HCT116 (cell line): ENCODE measurements around the gene CHRNA4. TPM values are rescaled to one million over a fixed set of nuclear protein-coding genes. Genes with fewer than 3 reads are reported as not detected.

Source experiments
- ATAC-seq: fragments of 200-7000 bp; cut with Tn5 transposase; 2 replicates; pipeline ENCODE4 v1.9.1; 2020; ENCODE audit warnings: mild to moderate bottlenecking, moderate library complexity
- BruUV-seq: library from RNA; stranded (reverse); fragments of 400-500 nt; replicated peaks from 2 replicates; lab custom pipeline; 2021; lab: Mats Ljungman, UMichigan
- CTCF ChIA-PET: fragments of 300-600 bp; sonication (Branson Sonifier 250); formaldehyde crosslinking; loops from one replicate; lab custom pipeline; 2021; ENCODE audit warnings: antibody characterized with exemption; lab: Charles Lee
- POLR2A ChIA-PET: fragments of 300-600, 350-600 bp; sonication (Branson Sonifier 250); formaldehyde crosslinking; loops from one replicate; lab custom pipeline; 2021; ENCODE audit warnings: antibody characterized with exemption; lab: Charles Lee
- RAD21 ChIA-PET, 2 experiments: fragments of 300-600 bp; sonication (Branson Sonifier 250); formaldehyde crosslinking; loops; one replicate each; lab custom pipeline; 2023; ENCODE audit warnings: low total read pairs in 2 of 2; ENCODE audit not compliant: uncharacterized antibody in 2 of 2, unreplicated experiment in 2 of 2, low non-redundant PET in 1 of 2; lab: Charles Lee
- DNase-seq: peaks from one replicate; pipeline ENCODE4 v3.0.0-alpha.2; 2010; ENCODE audit warnings: low read depth, low spot score
- H2AFZ ChIP-seq: fragments of 200-600 bp; shearing (Covaris generic), sonication (generic); 2 replicates; pipeline ENCODE4 v1.6.1; 2017; ENCODE audit warnings: low read depth, mixed run types, mixed read lengths, antibody characterized with exemption, low read length; ENCODE audit not compliant: poor library complexity, severe bottlenecking
- H3K27ac ChIP-seq: 2 replicates; pipeline ENCODE4 v1.5.1; 2012; ENCODE audit warnings: low read depth, low read length
- H3K27me3 ChIP-seq: fragments of 200-600 bp; sonication (generic); 2 replicates; pipeline ENCODE4 v1.6.1; 2016; ENCODE audit warnings: mixed run types, low read length, mixed read lengths; ENCODE audit not compliant: insufficient read depth
- H3K36me3 ChIP-seq, 2 experiments: fragments of 200-500 bp in 1 of 2; fragments of 200-600 bp in 1 of 2; sonication (Bioruptor generic) in 1 of 2; sonication (generic) in 1 of 2; 2 replicates each; pipeline versions ENCODE4 v1.5.1 to v1.6.1; 2014 to 2016; ENCODE audit warnings: low read length in 2 of 2, inconsistent platforms in 1 of 2, mixed read lengths in 1 of 2, mixed run types in 1 of 2; ENCODE audit not compliant: insufficient read depth in 2 of 2, control insufficient read depth in 1 of 2
- H3K4me1 ChIP-seq, 2 experiments: fragments of 200-600 bp in 1 of 2; sonication (generic) in 1 of 2; 2 replicates each; pipeline versions ENCODE4 v1.5.1 to v1.6.1; 2012 to 2017; ENCODE audit warnings: low read length in 2 of 2, inconsistent platforms in 1 of 2, mild to moderate bottlenecking in 1 of 2, mixed read lengths in 1 of 2, mixed run types in 1 of 2, moderate library complexity in 1 of 2; ENCODE audit not compliant: insufficient read depth in 2 of 2, control insufficient read depth in 1 of 2
- H3K4me2 ChIP-seq: fragments of 200-600 bp; sonication (generic); 2 replicates; pipeline ENCODE4 v1.6.1; 2017; ENCODE audit warnings: mixed run types, low read length, mixed read lengths
- H3K4me3 ChIP-seq, 2 experiments: fragments of 200-600 bp in 1 of 2; sonication (generic) in 1 of 2; replicated peaks in 1 of 2; 2 replicates each; pipeline ENCODE4 v1.5.1; 2011 to 2016; ENCODE audit warnings: low read length in 2 of 2, control low read depth in 1 of 2, low read depth in 1 of 2, mild to moderate bottlenecking in 1 of 2, mixed read lengths in 1 of 2, mixed run types in 1 of 2
- H3K79me2 ChIP-seq: fragments of 200-600 bp; sonication (generic); 2 replicates; pipeline ENCODE4 v1.6.1; 2017; ENCODE audit warnings: mild to moderate bottlenecking, mixed run types, low read length, moderate library complexity, mixed read lengths; ENCODE audit not compliant: insufficient read depth
- H3K9ac ChIP-seq: fragments of 200-600 bp; sonication (generic); 2 replicates; pipeline ENCODE4 v1.6.1; 2016; ENCODE audit warnings: low read length, mixed read lengths
- H3K9me2 ChIP-seq: fragments of 200-600 bp; sonication (generic), shearing (Covaris generic); 2 replicates; pipeline ENCODE4 v1.6.1; 2017; ENCODE audit warnings: mixed run types, mild to moderate bottlenecking, moderate library complexity; ENCODE audit not compliant: insufficient read depth
- H3K9me3 ChIP-seq, 2 experiments: fragments of 200-500 bp in 1 of 2; fragments of 200-600 bp in 1 of 2; sonication (Bioruptor generic) in 1 of 2; sonication (generic) in 1 of 2; 2 replicates each; pipeline ENCODE4 v1.6.1; 2014 to 2017; ENCODE audit warnings: low read length in 2 of 2, mixed read lengths in 2 of 2, inconsistent platforms in 1 of 2, low read depth in 1 of 2, mild to moderate bottlenecking in 1 of 2, mixed run types in 1 of 2, moderate library complexity in 1 of 2; ENCODE audit not compliant: control insufficient read depth in 1 of 2, insufficient read depth in 1 of 2
- H4K20me1 ChIP-seq: fragments of 200-600 bp; sonication (generic), shearing (Covaris generic); 2 replicates; pipeline ENCODE4 v1.6.1; 2017; ENCODE audit warnings: mixed run types, mild to moderate bottlenecking, moderate library complexity; ENCODE audit not compliant: insufficient read depth
- ATF3 ChIP-seq: IDR thresholded peaks from 2 replicates; pipeline ENCODE4 v1.6.1; 2012
- CBX3 ChIP-seq: IDR thresholded peaks from 2 replicates; pipeline ENCODE4 v1.6.1; 2012; ENCODE audit warnings: low read depth
- CTCF ChIP-seq, 3 experiments: fragments of 200-600 bp in 1 of 3; sonication (generic) in 1 of 3; IDR thresholded peaks in 2 of 3; conservative IDR thresholded peaks in 1 of 3; 2 replicates each; pipeline ENCODE4 v1.5.1; 2012 to 2017; ENCODE audit warnings: low read depth in 2 of 3, low read length in 2 of 3, antibody characterized with exemption in 1 of 3, borderline replicate concordance in 1 of 3, control low read depth in 1 of 3, mild to moderate bottlenecking in 1 of 3, mixed read lengths in 1 of 3, mixed run types in 1 of 3, moderate library complexity in 1 of 3; ENCODE audit not compliant: insufficient read depth in 1 of 3
- ELF1 ChIP-seq: IDR thresholded peaks from 2 replicates; pipeline ENCODE4 v1.6.1; 2012; ENCODE audit warnings: low read depth, borderline replicate concordance
- EZH2 ChIP-seq: fragments of 200-600 bp; sonication (generic); IDR thresholded peaks from 2 replicates; pipeline ENCODE4 v1.6.1; 2017; ENCODE audit warnings: antibody characterized with exemption, mixed run types
- EZH2phosphoT487 ChIP-seq: fragments of 200-600 bp; IDR thresholded peaks from 2 replicates; pipeline ENCODE4 v1.6.1; 2018; ENCODE audit warnings: antibody characterized with exemption, borderline replicate concordance
- POLR2AphosphoS5 ChIP-seq: IDR thresholded peaks from 2 replicates; pipeline ENCODE4 v1.6.1; 2011; ENCODE audit warnings: mild to moderate bottlenecking, low read depth, low read length, moderate library complexity
- SP1 ChIP-seq: IDR thresholded peaks from 2 replicates; pipeline ENCODE4 v1.6.1; 2012; ENCODE audit warnings: low read depth
- SRF ChIP-seq: IDR thresholded peaks from 2 replicates; pipeline ENCODE4 v1.6.1; 2012; ENCODE audit warnings: low read depth
- YY1 ChIP-seq: IDR thresholded peaks from 2 replicates; pipeline ENCODE4 v1.6.1; 2011; ENCODE audit warnings: low read length, low read depth, moderate library complexity, mild to moderate bottlenecking; ENCODE audit not compliant: insufficient replicate concordance; ENCODE audit errors: extremely low read depth
- ZFX ChIP-seq: fragments of 450-650 bp; IDR thresholded peaks from 2 replicates; pipeline ENCODE4 v1.6.1; 2017
- ZNF274 ChIP-seq: fragments of 200-500 bp; sonication (Bioruptor generic); IDR thresholded peaks from 2 replicates; pipeline ENCODE4 v1.6.1; 2014; ENCODE audit warnings: mild to moderate bottlenecking, low read depth, low read length, inconsistent platforms
- intact Hi-C: fragments of 100-400 bp; cut with micrococcal nuclease; formaldehyde crosslinking; loops from 2 replicates; pipeline ENCODE4 v1.10.0; 2022
- total RNA-seq: library from RNA; stranded (reverse); gene quantifications from one replicate; pipeline ENCODE4 v1.2.1, GENCODE V29; 2021; ENCODE audit not compliant: unreplicated experiment
- TF ChIP-seq, protein P1 (sequence below): IDR thresholded peaks from 2 replicates; pipeline ENCODE4 v1.6.1; 2012
- TF ChIP-seq, protein P2 (sequence below): IDR thresholded peaks from 2 replicates; pipeline ENCODE4 v1.6.1; 2012; ENCODE audit warnings: low read depth

CHRNA4 gene
- total RNA-seq, 1 experiment from 2014 or later: not detected

DNA sequence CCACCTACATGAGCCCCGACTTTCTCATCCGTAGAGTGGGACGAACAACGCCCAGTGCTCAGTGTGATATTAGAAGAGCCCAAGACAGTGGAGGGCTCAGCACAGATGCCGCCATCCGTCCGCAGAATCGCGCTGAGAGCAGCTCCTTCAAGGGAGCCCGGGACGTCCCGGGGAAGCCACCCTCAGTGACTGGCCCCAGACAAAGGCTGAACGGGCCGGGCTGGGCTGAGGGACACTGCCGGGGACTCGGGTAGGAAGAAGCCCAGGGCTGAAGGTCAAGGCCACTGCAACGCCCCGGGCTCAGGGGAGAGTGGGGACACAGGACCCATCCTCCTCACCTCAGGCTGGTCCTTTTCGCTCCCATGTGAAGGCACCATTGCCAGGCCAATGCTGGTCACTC, 12.8 kb upstream of the CHRNA4 start:
- no peaks in the 10 kb centered on the region for H3K36me3 ChIP-seq
- TF ChIP-seq, protein P1, sequence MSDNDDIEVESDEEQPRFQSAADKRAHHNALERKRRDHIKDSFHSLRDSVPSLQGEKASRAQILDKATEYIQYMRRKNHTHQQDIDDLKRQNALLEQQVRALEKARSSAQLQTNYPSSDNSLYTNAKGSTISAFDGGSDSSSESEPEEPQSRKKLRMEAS: no peak
- no peak for TF ChIP-seq SRF
- no peak for TF ChIP-seq POLR2AphosphoS5
- TF ChIP-seq YY1: no peak
- no peak for TF ChIP-seq ATF3
- TF ChIP-seq SP1: no peak
- no peak for TF ChIP-seq CBX3
- TF ChIP-seq, protein P2, sequence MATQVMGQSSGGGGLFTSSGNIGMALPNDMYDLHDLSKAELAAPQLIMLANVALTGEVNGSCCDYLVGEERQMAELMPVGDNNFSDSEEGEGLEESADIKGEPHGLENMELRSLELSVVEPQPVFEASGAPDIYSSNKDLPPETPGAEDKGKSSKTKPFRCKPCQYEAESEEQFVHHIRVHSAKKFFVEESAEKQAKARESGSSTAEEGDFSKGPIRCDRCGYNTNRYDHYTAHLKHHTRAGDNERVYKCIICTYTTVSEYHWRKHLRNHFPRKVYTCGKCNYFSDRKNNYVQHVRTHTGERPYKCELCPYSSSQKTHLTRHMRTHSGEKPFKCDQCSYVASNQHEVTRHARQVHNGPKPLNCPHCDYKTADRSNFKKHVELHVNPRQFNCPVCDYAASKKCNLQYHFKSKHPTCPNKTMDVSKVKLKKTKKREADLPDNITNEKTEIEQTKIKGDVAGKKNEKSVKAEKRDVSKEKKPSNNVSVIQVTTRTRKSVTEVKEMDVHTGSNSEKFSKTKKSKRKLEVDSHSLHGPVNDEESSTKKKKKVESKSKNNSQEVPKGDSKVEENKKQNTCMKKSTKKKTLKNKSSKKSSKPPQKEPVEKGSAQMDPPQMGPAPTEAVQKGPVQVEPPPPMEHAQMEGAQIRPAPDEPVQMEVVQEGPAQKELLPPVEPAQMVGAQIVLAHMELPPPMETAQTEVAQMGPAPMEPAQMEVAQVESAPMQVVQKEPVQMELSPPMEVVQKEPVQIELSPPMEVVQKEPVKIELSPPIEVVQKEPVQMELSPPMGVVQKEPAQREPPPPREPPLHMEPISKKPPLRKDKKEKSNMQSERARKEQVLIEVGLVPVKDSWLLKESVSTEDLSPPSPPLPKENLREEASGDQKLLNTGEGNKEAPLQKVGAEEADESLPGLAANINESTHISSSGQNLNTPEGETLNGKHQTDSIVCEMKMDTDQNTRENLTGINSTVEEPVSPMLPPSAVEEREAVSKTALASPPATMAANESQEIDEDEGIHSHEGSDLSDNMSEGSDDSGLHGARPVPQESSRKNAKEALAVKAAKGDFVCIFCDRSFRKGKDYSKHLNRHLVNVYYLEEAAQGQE: no peak
- no peak for TF ChIP-seq ZFX
- TF ChIP-seq ELF1: no peak
- no peak for TF ChIP-seq CTCF (IDR thresholded peaks at IDR 0.05 in 2 of 3, conservative IDR thresholded peaks at IDR 0.05 in 1 of 3; ENCODE audit: borderline replicate concordance in 1 of 3, insufficient read depth in 1 of 3, low read depth in 2 of 3, low read length in 2 of 3)
- no peak for TF ChIP-seq EZH2phosphoT487
- no peak for TF ChIP-seq EZH2
- TF ChIP-seq ZNF274: no peak
- H2AFZ ChIP-seq: no peak overlapping the region
- ChIA-PET CTCF (no interaction called here), RAD21 (no interaction called here), POLR2A (no interaction called here)
- ATAC-seq: no peak
- H3K4me2 ChIP-seq: no peak overlapping the region
- H3K27me3 ChIP-seq: peaks cover 18% of the 10 kb centered on the region; the same call in 1 of the 2 replicates
- H3K4me3 ChIP-seq: no peak overlapping the region
- H3K4me1 ChIP-seq: no peaks in the 10 kb centered on the region
- H3K9me2 ChIP-seq: no peaks in the 10 kb centered on the region
- no peaks in the 10 kb centered on the region for H4K20me1 ChIP-seq
- H3K9ac ChIP-seq: no peak overlapping the region
- no peaks in the 10 kb centered on the region for H3K79me2 ChIP-seq
- no peak for DNase-seq
- intact Hi-C loops: no loop called here
- no peaks in the 10 kb centered on the region for H3K9me3 ChIP-seq
- no TSS peak for BruUV-seq
- no peak overlapping the region for H3K27ac ChIP-seq
